PFSK-1 (cell line): ENCODE results near the gene ATP8A1.

Experiments
- FOXP2 ChIP-seq: optimal IDR thresholded peaks from 2 replicates; pipeline ENCODE3; 2011; ENCODE audit warnings: borderline replicate concordance, control low read depth, inconsistent platforms; ENCODE audit not compliant: insufficient read depth; ENCODE audit errors: extremely low read length, extremely low read depth
- POLR2AphosphoS5 ChIP-seq: IDR thresholded peaks from 2 replicates; pipeline ENCODE4 v1.6.1; 2012; ENCODE audit warnings: low read depth, mild to moderate bottlenecking, control low read depth, low read length, moderate library complexity
- REST ChIP-seq, 2 experiments: IDR thresholded peaks; 2 replicates each; pipeline versions ENCODE4 v1.6.1 to v1.8.0; 2011 to 2012; ENCODE audit warnings: low read depth in 2 of 2, low read length in 2 of 2, control low read depth in 1 of 2, inconsistent platforms in 1 of 2, mild to moderate bottlenecking in 1 of 2, moderate library complexity in 1 of 2; ENCODE audit not compliant: insufficient read depth in 1 of 2
- SIN3A ChIP-seq: IDR thresholded peaks from 2 replicates; pipeline ENCODE4 v1.6.1; 2012; ENCODE audit warnings: mild to moderate bottlenecking, low read length, moderate library complexity, borderline replicate concordance; ENCODE audit not compliant: insufficient read depth
- TAF1 ChIP-seq: IDR thresholded peaks from 2 replicates; pipeline ENCODE4 v1.6.1; 2012; ENCODE audit warnings: low read length, control low read depth, borderline replicate concordance; ENCODE audit not compliant: insufficient read depth

- TF ChIP-seq FOXP2 (no peak), POLR2AphosphoS5 (no peak), TAF1 (no peak), SIN3A (no peak), REST (IDR thresholded peaks at IDR 0.05; ENCODE audit: insufficient read depth in 1 of 2, low read depth in 2 of 2, low read length in 2 of 2) (no peak)
Measured at GRCh38 chr4:42543126-42543525, 113.8 kb downstream of the ATP8A1 start.
